MM.1S (cell line): Measurements from ENCODE around the gene TSPEAR.

Experiments used
- DNase-seq: peaks from one replicate; pipeline ENCODE4 v3.0.0-alpha.2; 2015
- H2AFZ ChIP-seq: fragments of 300-600 bp; sonication (generic); 2 replicates; pipeline ENCODE4 v1.6.0; 2016; ENCODE audit warnings: antibody characterized with exemption, low read length
- H3F3A ChIP-seq: fragments of 300-600 bp; sonication (generic); 2 replicates; pipeline ENCODE4 v1.6.1; 2016; ENCODE audit warnings: mild to moderate bottlenecking, antibody characterized with exemption, low read length, moderate library complexity, mixed read lengths; ENCODE audit not compliant: insufficient read depth
- H3K27ac ChIP-seq: fragments of 300-600 bp; sonication (generic); 2 replicates; pipeline ENCODE4 v1.5.1; 2016; ENCODE audit warnings: mild to moderate bottlenecking, low read length
- H3K27me3 ChIP-seq: fragments of 300-600 bp; sonication (generic); replicated peaks from 2 replicates; pipeline ENCODE4 v1.6.0; 2016; ENCODE audit warnings: low read length; ENCODE audit not compliant: insufficient read depth
- H3K36me3 ChIP-seq: fragments of 300-600 bp; sonication (generic); replicated peaks from 2 replicates; pipeline ENCODE4 v1.6.1; 2016; ENCODE audit warnings: mild to moderate bottlenecking, low read length, mixed read lengths; ENCODE audit not compliant: insufficient read depth
- H3K4me1 ChIP-seq: fragments of 300-600 bp; sonication (generic); 2 replicates; pipeline ENCODE4 v1.6.1; 2016; ENCODE audit warnings: low read length, mixed read lengths
- H3K4me2 ChIP-seq: fragments of 300-600 bp; sonication (generic); 2 replicates; pipeline ENCODE4 v1.6.0; 2016; ENCODE audit warnings: low read depth, low read length
- H3K4me3 ChIP-seq: fragments of 300-600 bp; sonication (generic); 2 replicates; pipeline ENCODE4 v1.5.1; 2016; ENCODE audit warnings: low read length, mixed read lengths
- H3K79me2 ChIP-seq: fragments of 300-600 bp; sonication (generic); 2 replicates; pipeline ENCODE4 v1.6.1; 2016; ENCODE audit warnings: mixed run types, low read length, mixed read lengths
- H3K9ac ChIP-seq: fragments of 300-600 bp; sonication (generic); 2 replicates; pipeline ENCODE4 v1.6.1; 2016; ENCODE audit warnings: low read length, mixed read lengths
- H3K9me2 ChIP-seq: fragments of 300-600 bp; sonication (generic); replicated peaks from 2 replicates; pipeline ENCODE4 v1.6.1; 2016; ENCODE audit warnings: mild to moderate bottlenecking, low read length, mixed read lengths; ENCODE audit not compliant: insufficient read depth
- H3K9me3 ChIP-seq: fragments of 300-600 bp; sonication (generic); replicated peaks from 2 replicates; pipeline ENCODE4 v1.6.1; 2016; ENCODE audit warnings: mild to moderate bottlenecking, low read length, mixed read lengths; ENCODE audit not compliant: insufficient read depth
- H4K20me1 ChIP-seq: fragments of 300-600 bp; sonication (generic); 2 replicates; pipeline ENCODE4 v1.6.1; 2016; ENCODE audit warnings: mild to moderate bottlenecking, low read length, moderate library complexity, mixed read lengths; ENCODE audit not compliant: insufficient read depth
- EZH2 ChIP-seq: fragments of 300-600 bp; sonication (generic); optimal IDR thresholded peaks from 2 replicates; pipeline ENCODE3; 2017; ENCODE audit warnings: low read depth, mild to moderate bottlenecking, antibody characterized with exemption, low read length, mixed read lengths
- EZH2phosphoT487 ChIP-seq: fragments of 300-600 bp; sonication (generic); IDR thresholded peaks from 2 replicates; pipeline ENCODE4 v1.6.1; 2018; ENCODE audit warnings: antibody characterized with exemption, low read length
- TF ChIP-seq, protein P1 (sequence below): fragments of 300-600 bp; sonication (generic); IDR thresholded peaks from 2 replicates; pipeline ENCODE4 v1.5.1; 2016; ENCODE audit warnings: antibody characterized with exemption, low read length, mixed read lengths

TSPEAR gene

DNA sequence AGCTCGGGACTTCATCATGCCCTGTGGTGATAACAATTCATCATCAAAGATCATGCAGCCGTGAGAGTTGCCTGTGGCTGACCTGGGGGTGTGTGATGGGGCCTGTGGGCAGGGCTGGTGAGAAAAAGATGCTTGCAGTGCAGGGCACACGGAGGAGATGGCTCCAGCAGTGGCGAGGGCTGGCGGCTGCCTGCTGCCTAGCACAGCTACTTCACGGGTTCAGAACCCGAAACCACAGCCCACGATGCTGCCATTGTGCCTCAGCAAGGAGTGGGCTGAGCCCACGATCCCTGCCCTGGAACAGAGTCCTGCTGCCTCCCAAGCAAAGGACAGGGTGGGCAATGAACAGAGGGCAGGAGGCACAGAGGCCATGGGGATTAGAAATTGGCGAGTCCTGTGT, 85.1 kb downstream of the TSPEAR start:
- H3K36me3 ChIP-seq = no peaks in the 10 kb centered on the region
- no peaks in the 10 kb centered on the region for H3K79me2 ChIP-seq
- DNase-seq = no peak
- H3K4me3 ChIP-seq = no peak overlapping the region
- no peaks in the 10 kb centered on the region for H3K9me2 ChIP-seq
- H3K4me2 ChIP-seq = no peak overlapping the region
- H3K9ac ChIP-seq = no peak overlapping the region
- TF ChIP-seq, protein P1, sequence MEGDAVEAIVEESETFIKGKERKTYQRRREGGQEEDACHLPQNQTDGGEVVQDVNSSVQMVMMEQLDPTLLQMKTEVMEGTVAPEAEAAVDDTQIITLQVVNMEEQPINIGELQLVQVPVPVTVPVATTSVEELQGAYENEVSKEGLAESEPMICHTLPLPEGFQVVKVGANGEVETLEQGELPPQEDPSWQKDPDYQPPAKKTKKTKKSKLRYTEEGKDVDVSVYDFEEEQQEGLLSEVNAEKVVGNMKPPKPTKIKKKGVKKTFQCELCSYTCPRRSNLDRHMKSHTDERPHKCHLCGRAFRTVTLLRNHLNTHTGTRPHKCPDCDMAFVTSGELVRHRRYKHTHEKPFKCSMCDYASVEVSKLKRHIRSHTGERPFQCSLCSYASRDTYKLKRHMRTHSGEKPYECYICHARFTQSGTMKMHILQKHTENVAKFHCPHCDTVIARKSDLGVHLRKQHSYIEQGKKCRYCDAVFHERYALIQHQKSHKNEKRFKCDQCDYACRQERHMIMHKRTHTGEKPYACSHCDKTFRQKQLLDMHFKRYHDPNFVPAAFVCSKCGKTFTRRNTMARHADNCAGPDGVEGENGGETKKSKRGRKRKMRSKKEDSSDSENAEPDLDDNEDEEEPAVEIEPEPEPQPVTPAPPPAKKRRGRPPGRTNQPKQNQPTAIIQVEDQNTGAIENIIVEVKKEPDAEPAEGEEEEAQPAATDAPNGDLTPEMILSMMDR = no peak
- TF ChIP-seq EZH2phosphoT487 = no peak
- TF ChIP-seq EZH2 = no peak
- no peaks in the 10 kb centered on the region for H3K9me3 ChIP-seq
- H3K4me1 ChIP-seq = no peaks in the 10 kb centered on the region
- H2AFZ ChIP-seq = no peak overlapping the region
- H3K27me3 ChIP-seq = peaks cover 47% of the 10 kb centered on the region
- H3K27ac ChIP-seq = no peak overlapping the region
- no peaks in the 10 kb centered on the region for H4K20me1 ChIP-seq
- H3F3A ChIP-seq = no peaks in the 10 kb centered on the region

DNA sequence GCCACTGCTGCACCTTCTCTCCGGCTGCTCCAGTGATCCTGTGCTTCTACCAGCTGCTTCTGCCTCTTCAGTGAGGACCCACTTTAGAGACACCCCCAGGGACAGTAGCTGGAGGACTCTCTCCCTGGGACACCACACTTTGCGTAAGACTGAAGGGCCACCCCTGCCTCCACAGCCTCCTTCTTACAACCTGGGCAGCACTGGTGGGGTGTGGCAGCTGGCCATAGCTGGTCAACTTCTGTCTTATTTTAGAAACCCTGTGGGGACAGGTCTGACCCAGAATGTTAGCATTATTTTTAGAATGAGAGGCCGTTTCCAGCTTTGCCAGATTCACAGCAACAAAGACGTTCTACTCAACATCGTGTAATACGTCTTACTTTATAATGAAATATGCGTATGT, 85.6 kb downstream of the TSPEAR start:
- no peaks in the 10 kb centered on the region for H3K9me3 ChIP-seq
- TF ChIP-seq EZH2phosphoT487 = no peak
- TF ChIP-seq, protein P1 = no peak

DNA sequence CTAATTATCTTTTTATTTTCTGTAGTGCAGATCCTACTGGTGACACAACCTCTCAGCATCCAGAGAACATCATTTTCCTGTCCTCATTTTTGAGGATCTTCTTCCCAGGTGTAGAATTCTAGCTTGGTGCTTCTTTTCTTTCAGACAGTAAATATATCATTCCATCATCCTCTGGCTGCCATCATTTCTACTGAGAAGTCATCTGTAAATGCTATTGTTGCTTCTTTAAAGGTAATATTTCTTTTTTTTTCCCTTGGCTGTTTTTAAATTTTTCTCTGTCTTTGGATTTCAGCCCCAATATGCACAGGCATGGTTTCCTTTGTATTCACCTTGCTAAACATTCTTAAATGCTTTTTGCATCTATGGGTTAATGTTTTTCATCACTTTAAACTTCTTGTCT, 87.8 kb downstream of the TSPEAR start:
- no peaks in the 10 kb centered on the region for H4K20me1 ChIP-seq
- no peaks in the 10 kb centered on the region for H3K79me2 ChIP-seq
- no peak for DNase-seq
- H3K27ac ChIP-seq = no peak overlapping the region
- no peaks in the 10 kb centered on the region for H3K9me3 ChIP-seq
- no peaks in the 10 kb centered on the region for H3K36me3 ChIP-seq
- H3F3A ChIP-seq = no peaks in the 10 kb centered on the region
- H3K9me2 ChIP-seq = no peaks in the 10 kb centered on the region
- H3K4me1 ChIP-seq = no peaks in the 10 kb centered on the region
- H2AFZ ChIP-seq = no peak overlapping the region
- H3K4me3 ChIP-seq = no peak overlapping the region
- no peak overlapping the region for H3K9ac ChIP-seq
- no peak for TF ChIP-seq EZH2phosphoT487
- no peak for TF ChIP-seq EZH2
- TF ChIP-seq, protein P1 = no peak
- no peak overlapping the region for H3K4me2 ChIP-seq
- peaks cover 55% of the 10 kb centered on the region for H3K27me3 ChIP-seq

More for the DNA sequence above, 85.6 kb downstream of the TSPEAR start:
- no peak overlapping the region for H3K9ac ChIP-seq
- no peaks in the 10 kb centered on the region for H3F3A ChIP-seq
- H3K4me3 ChIP-seq = no peak overlapping the region
- no peaks in the 10 kb centered on the region for H3K9me2 ChIP-seq
- no peaks in the 10 kb centered on the region for H4K20me1 ChIP-seq
- no peak overlapping the region for H2AFZ ChIP-seq
- H3K27me3 ChIP-seq = peaks cover 47% of the 10 kb centered on the region
- no peak for DNase-seq
- no peak overlapping the region for H3K27ac ChIP-seq
- no peaks in the 10 kb centered on the region for H3K36me3 ChIP-seq
- H3K4me2 ChIP-seq = no peak overlapping the region
- no peaks in the 10 kb centered on the region for H3K4me1 ChIP-seq
- no peaks in the 10 kb centered on the region for H3K79me2 ChIP-seq
